Smooth muscle cell (in vitro differentiated cells): ENCODE results near the gene ARAP3. TPM values are rescaled to one million over a fixed set of nuclear protein-coding genes. Genes with fewer than 3 reads are reported as not detected.
"Not testable (repeated sequence)": the region's sequence is repeated elsewhere in the genome, so short reads cannot be mapped to it uniquely, and the experiment has no call there.

Experiments used
- DNase-seq: peaks from one replicate; lab custom pipeline; 2025; ENCODE audit not compliant: unreplicated experiment; lab: John Stamatoyannopoulos, UW
- H2AFZ ChIP-seq: fragments of 200-600 bp; sonication (generic); 2 replicates; pipeline ENCODE4 v1.6.0; 2016; ENCODE audit warnings: antibody characterized with exemption, low read depth, mild to moderate bottlenecking
- H3F3A ChIP-seq: fragments of 200-600 bp; sonication (generic); 2 replicates; pipeline ENCODE4 v1.6.0; 2017; ENCODE audit warnings: antibody characterized with exemption, low read depth
- H3K27ac ChIP-seq: fragments of 200-600 bp; sonication (generic); 2 replicates; pipeline ENCODE4 v1.5.1; 2016; ENCODE audit warnings: low read depth, mild to moderate bottlenecking
- H3K27me3 ChIP-seq: fragments of 200-600 bp; sonication (generic); 2 replicates; pipeline ENCODE4 v1.6.1; 2016; ENCODE audit warnings: low read depth, mild to moderate bottlenecking
- H3K36me3 ChIP-seq: fragments of 200-600 bp; sonication (generic); 2 replicates; pipeline ENCODE4 v1.5.1; 2016; ENCODE audit warnings: low read depth
- H3K4me1 ChIP-seq: fragments of 200-600 bp; sonication (generic); 2 replicates; pipeline ENCODE4 v1.5.1; 2016; ENCODE audit warnings: low read depth
- H3K4me2 ChIP-seq: fragments of 200-600 bp; sonication (generic); 2 replicates; pipeline ENCODE4 v1.6.0; 2016; ENCODE audit warnings: mild to moderate bottlenecking
- H3K4me3 ChIP-seq: fragments of 200-600 bp; sonication (generic); 2 replicates; pipeline ENCODE4 v1.5.1; 2016; ENCODE audit warnings: mild to moderate bottlenecking
- H3K79me2 ChIP-seq: fragments of 200-600 bp; sonication (generic); 2 replicates; pipeline ENCODE4 v1.6.0; 2016; ENCODE audit warnings: low read depth, mild to moderate bottlenecking
- H3K9ac ChIP-seq: fragments of 200-600 bp; sonication (generic); 2 replicates; pipeline ENCODE4 v1.6.0; 2016; ENCODE audit warnings: low read depth
- H3K9me3 ChIP-seq: fragments of 200-600 bp; sonication (generic); replicated peaks from 2 replicates; pipeline ENCODE4 v1.5.1; 2016; ENCODE audit warnings: low read depth
- H4K20me1 ChIP-seq: fragments of 200-600 bp; sonication (generic); 2 replicates; pipeline ENCODE4 v1.6.0; 2016; ENCODE audit warnings: low read depth
- WGBS: methylation state at CpG from one replicate; pipeline ENCODE4 v1.1.7; 2016; ENCODE audit warnings: low lambda C conversion rate; 5-methylcytosine and 5-hydroxymethylcytosine counted together
- polyA plus RNA-seq: library from polyadenylated mRNA; unstranded; fragments of >200 nt; fragmentation: Nextera tagmentation; extraction: Ambion mirVana; gene quantifications from 2 replicates; pipeline ENCODE4 v1.2.1, GENCODE V29; 2016
- total RNA-seq: library from RNA; depleted of rRNA; stranded (reverse); fragments of >200 nt; gene quantifications from 2 replicates; pipeline ENCODE4 v1.2.3, GENCODE V29; 2014
- TF ChIP-seq, protein P1 (sequence below): fragments of 200-600 bp; sonication (generic); IDR thresholded peaks from 2 replicates; pipeline ENCODE4 v1.5.1; 2017; ENCODE audit warnings: borderline replicate concordance, mild to moderate bottlenecking, antibody characterized with exemption; ENCODE audit not compliant: insufficient read depth, poor library complexity, severe bottlenecking

The ARAP3 gene, protein sequence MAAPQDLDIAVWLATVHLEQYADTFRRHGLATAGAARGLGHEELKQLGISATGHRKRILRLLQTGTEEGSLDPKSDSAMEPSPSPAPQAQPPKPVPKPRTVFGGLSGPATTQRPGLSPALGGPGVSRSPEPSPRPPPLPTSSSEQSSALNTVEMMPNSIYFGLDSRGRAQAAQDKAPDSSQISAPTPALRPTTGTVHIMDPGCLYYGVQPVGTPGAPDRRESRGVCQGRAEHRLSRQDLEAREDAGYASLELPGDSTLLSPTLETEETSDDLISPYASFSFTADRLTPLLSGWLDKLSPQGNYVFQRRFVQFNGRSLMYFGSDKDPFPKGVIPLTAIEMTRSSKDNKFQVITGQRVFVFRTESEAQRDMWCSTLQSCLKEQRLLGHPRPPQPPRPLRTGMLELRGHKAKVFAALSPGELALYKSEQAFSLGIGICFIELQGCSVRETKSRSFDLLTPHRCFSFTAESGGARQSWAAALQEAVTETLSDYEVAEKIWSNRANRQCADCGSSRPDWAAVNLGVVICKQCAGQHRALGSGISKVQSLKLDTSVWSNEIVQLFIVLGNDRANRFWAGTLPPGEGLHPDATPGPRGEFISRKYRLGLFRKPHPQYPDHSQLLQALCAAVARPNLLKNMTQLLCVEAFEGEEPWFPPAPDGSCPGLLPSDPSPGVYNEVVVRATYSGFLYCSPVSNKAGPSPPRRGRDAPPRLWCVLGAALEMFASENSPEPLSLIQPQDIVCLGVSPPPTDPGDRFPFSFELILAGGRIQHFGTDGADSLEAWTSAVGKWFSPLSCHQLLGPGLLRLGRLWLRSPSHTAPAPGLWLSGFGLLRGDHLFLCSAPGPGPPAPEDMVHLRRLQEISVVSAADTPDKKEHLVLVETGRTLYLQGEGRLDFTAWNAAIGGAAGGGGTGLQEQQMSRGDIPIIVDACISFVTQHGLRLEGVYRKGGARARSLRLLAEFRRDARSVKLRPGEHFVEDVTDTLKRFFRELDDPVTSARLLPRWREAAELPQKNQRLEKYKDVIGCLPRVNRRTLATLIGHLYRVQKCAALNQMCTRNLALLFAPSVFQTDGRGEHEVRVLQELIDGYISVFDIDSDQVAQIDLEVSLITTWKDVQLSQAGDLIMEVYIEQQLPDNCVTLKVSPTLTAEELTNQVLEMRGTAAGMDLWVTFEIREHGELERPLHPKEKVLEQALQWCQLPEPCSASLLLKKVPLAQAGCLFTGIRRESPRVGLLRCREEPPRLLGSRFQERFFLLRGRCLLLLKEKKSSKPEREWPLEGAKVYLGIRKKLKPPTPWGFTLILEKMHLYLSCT (N-terminal part only)
- 4.7 and 9.4 TPM in 2 replicates for total RNA-seq
- 11.1 and 12.9 TPM in 2 replicates for polyA plus RNA-seq

DNA sequence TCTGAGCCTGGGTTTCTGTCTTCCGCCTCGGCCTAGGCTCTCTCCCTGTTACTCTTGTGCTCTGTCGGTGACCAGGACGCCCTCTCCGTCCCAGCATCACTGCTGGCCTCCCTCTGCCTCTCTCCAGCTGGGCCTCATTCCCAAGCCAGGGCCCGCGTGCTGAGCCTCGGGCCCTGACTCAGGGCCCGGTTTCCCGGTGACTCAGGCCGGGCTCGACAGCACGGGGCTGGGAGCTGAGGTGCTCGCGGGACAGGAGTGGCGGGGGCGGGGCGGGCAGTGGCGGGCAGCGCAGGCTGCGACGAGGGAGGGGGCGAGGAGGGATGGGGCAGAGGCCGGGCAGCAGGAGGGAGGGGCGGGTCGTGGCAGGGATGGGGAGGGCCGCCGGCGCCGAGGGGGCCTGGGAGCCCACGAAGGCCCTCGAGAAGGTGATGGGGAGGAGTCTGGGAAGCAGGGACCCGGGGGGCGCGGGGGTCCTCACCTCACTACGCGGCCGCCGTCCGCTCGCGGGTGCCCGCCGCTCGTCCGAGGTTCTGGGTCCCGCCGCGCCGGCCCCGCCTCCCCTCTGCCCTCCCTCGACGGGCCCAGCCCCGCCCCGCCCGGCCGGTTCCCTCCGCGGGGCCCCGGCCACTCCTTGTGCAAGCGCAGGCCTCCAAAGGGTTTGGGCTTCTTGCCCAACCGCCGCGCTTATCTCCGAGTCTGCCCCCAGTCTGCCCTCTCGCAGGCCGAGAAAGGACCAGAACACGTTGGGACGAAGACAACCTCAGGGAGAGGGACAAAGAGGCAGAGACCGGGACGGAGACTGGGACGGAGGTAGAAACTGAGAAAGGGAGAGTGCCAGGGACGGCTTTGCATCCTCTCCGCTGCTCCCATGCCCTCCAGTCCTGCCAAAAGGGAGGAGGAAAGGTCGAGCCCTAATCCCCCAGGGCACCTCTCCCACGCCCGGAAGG, at the start of gene ARAP3:
TSS of gene ARAP3 (minus strand) at position 536 of the 947 bp plus-strand sequence. CDS start 1,744 bp downstream, outside the sequence.
- H3K36me3 ChIP-seq, result no peaks in the 10 kb centered on the region
- H3K4me3 ChIP-seq, result peak within 1 kb of the TSS; percentile 45
- H3K4me1 ChIP-seq, result peaks cover 29% of the 10 kb centered on the region
- 2% methylated on average over 42 of the region's 77 CpGs for WGBS
- H3K27ac ChIP-seq, result peak within 1 kb of the TSS; percentile 90
- peak within 1 kb of the TSS; percentile 13 for H2AFZ ChIP-seq
- peak within 1 kb of the TSS; percentile 76 for H3K4me2 ChIP-seq
- TF ChIP-seq, protein P1, sequence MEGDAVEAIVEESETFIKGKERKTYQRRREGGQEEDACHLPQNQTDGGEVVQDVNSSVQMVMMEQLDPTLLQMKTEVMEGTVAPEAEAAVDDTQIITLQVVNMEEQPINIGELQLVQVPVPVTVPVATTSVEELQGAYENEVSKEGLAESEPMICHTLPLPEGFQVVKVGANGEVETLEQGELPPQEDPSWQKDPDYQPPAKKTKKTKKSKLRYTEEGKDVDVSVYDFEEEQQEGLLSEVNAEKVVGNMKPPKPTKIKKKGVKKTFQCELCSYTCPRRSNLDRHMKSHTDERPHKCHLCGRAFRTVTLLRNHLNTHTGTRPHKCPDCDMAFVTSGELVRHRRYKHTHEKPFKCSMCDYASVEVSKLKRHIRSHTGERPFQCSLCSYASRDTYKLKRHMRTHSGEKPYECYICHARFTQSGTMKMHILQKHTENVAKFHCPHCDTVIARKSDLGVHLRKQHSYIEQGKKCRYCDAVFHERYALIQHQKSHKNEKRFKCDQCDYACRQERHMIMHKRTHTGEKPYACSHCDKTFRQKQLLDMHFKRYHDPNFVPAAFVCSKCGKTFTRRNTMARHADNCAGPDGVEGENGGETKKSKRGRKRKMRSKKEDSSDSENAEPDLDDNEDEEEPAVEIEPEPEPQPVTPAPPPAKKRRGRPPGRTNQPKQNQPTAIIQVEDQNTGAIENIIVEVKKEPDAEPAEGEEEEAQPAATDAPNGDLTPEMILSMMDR, result no peak
- peaks cover 5% of the 10 kb centered on the region for H3F3A ChIP-seq
- H3K27me3 ChIP-seq, result no peaks in the 10 kb centered on the region
- H3K9ac ChIP-seq, result peak within 1 kb of the TSS; percentile 46
- peak; percentile 86 for DNase-seq
- H3K9me3 ChIP-seq, result no peaks in the 10 kb centered on the region
- no peaks in the 10 kb centered on the region for H4K20me1 ChIP-seq
- H3K79me2 ChIP-seq, result no peaks in the 10 kb centered on the region

DNA sequence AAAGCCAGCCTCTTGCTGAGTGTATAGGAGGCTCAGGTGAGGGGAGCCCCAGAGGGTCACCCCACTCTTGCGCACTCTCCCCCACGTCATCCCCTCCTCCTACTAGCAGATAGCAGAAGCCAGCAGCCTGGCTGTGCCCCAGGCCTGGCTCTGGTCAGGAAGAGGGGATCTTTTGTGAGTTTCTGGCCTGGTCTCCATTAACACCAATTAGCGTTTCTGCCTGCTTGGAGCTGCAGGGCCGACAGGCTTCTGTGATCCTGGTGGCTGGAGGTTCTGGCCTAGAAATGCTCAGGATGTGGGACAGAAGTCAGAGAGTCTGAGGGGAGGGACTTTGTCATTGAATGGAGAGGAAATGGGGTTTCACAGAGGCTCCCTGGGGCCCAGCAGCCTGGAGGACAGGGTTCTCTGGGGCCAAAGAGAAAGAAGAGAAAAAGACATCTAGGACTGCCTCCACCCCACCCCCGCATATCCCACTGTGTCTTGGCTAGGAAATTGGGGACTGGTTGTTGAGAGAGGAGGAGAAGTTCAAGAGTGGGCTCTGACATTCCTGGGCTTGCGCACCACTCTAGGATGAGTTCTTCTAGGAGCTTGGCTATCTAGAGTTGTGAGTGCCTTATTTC, 47.5 kb upstream of the ARAP3 start:
- no peak overlapping the region for H3K4me3 ChIP-seq
- H3K36me3 ChIP-seq, result no peaks in the 10 kb centered on the region
- H3F3A ChIP-seq, result no peaks in the 10 kb centered on the region
- WGBS, result 54% methylated on average over 6 of the region's 6 CpGs
- no peaks in the 10 kb centered on the region for H3K79me2 ChIP-seq
- H3K27ac ChIP-seq, result no peak overlapping the region
- no peaks in the 10 kb centered on the region for H4K20me1 ChIP-seq
- no peak overlapping the region for H2AFZ ChIP-seq
- no peak overlapping the region for H3K4me2 ChIP-seq
- H3K27me3 ChIP-seq, result no peaks in the 10 kb centered on the region
- no peaks in the 10 kb centered on the region for H3K9me3 ChIP-seq
- TF ChIP-seq, protein P1, result no peak
- no peak for DNase-seq
- peaks cover 2% of the 10 kb centered on the region for H3K4me1 ChIP-seq
- no peak overlapping the region for H3K9ac ChIP-seq

DNA sequence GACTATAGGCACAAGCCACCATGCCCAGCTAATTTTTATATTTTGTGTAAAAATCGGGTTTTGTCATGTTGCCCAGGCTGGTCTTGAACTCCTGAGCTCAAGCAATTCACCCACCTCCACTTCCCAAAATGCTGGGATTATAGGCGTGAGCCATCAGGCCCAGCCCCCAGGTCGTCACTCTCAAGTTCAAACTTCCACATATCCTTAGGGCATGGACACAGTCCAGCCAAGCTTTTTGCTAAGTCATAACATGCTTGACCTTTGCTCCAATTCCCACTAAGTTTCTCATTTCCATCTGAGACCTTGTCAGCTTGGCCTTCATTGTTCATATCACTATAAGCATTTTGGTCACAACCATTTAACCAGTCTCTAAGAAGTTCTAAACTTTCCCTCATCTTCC, 43.9 kb upstream of the ARAP3 start:
- Histone ChIP-seq H3K4me2 (no peak overlapping the region), H3K4me3 (no peak overlapping the region), H3K9me3 (no peaks in the 10 kb centered on the region), H3K79me2 (no peaks in the 10 kb centered on the region), H3K27ac (no peak overlapping the region), H2AFZ (no peak overlapping the region), H3K4me1 (peaks cover 2% of the 10 kb centered on the region), H3K27me3 (no peaks in the 10 kb centered on the region), H3K36me3 (no peaks in the 10 kb centered on the region), H3K9ac (no peak overlapping the region), H3F3A (no peaks in the 10 kb centered on the region), H4K20me1 (no peaks in the 10 kb centered on the region)
- TF ChIP-seq, protein P1, result no peak
- no peak for DNase-seq
- WGBS, result 70% methylated on average over 3 of the region's 3 CpGs

DNA sequence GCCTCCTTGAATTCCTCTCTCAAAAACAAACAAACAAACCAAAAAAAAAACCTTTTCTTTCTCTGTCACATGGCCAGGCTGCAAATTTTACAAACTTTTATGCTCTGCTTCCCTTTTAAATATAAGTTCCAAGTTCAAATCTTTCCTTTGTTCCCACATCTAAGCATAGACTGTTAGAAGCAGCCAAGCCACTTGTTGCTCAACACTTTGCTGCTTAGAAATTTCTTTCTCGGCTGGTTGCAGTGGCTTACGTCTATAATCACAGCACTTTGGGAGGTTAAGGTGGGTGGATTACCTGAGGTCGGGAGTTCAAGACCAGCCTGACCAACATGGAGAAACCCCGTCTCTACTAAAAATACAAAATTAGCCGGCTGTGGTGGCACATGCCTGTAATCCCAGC, 43.1 kb upstream of the ARAP3 start:
- H3K27me3 ChIP-seq, H3K79me2 ChIP-seq, H3K9me3 ChIP-seq, H3K4me1 ChIP-seq, DNase-seq, H3K9ac ChIP-seq, H3K36me3 ChIP-seq, H2AFZ ChIP-seq, H3K4me3 ChIP-seq, H3F3A ChIP-seq, H4K20me1 ChIP-seq, H3K4me2 ChIP-seq, H3K27ac ChIP-seq: not testable (repeated sequence)
- 91% methylated on average over 5 of the region's 5 CpGs for WGBS
